Mucosa of stomach (tissue), 1 donor: ENCODE data around the gene SNU13.
A peak's percentile ranks its signal among the peaks of the same experiment; 100 is the strongest.
"Not testable (repeated sequence)": the region's sequence is repeated elsewhere in the genome, so short reads cannot be mapped to it uniquely, and the experiment has no call there.

Source experiments
- H3K27me3 ChIP-seq: one replicate; pipeline ENCODE4 v1.7.0; 2013; ENCODE audit warnings: mild to moderate bottlenecking, low read length; ENCODE audit not compliant: control insufficient read depth, insufficient read depth
- H3K36me3 ChIP-seq: one replicate; pipeline ENCODE4 v1.7.0; 2013; ENCODE audit warnings: low read length; ENCODE audit not compliant: control insufficient read depth, insufficient read depth
- H3K4me1 ChIP-seq: one replicate; pipeline ENCODE4 v1.7.0; 2013; ENCODE audit warnings: mild to moderate bottlenecking, low read length; ENCODE audit not compliant: control insufficient read depth, insufficient read depth
- H3K4me3 ChIP-seq: one replicate; pipeline ENCODE4 v1.7.0; 2013; ENCODE audit warnings: low read length
- H3K9ac ChIP-seq: one replicate; pipeline ENCODE4 v1.7.0; 2013; ENCODE audit warnings: mild to moderate bottlenecking, low read length, moderate library complexity
- H3K9me3 ChIP-seq: one replicate; pipeline ENCODE4 v1.7.0; 2013; ENCODE audit warnings: mild to moderate bottlenecking, low read length, moderate library complexity; ENCODE audit not compliant: control insufficient read depth
- donor health status: Pancreatic carcinoma.

SNU13 gene

GRCh38 chr22:41697126-41697775 is 8.6 kb upstream of the SNU13 start:
- H3K4me1 ChIP-seq = peaks cover 12% of the 10 kb centered on the region
- no peak overlapping the region for H3K4me3 ChIP-seq
- H3K36me3 ChIP-seq = no peaks in the 10 kb centered on the region
- peak overlapping the region; percentile 52 for H3K9ac ChIP-seq
- H3K9me3 ChIP-seq = no peaks in the 10 kb centered on the region
- H3K27me3 ChIP-seq = no peaks in the 10 kb centered on the region

GRCh38 chr22:41696703-41697102 is 8.0 kb upstream of the SNU13 start:
- H3K4me3 ChIP-seq = no peak overlapping the region
- peaks cover 12% of the 10 kb centered on the region for H3K4me1 ChIP-seq
- H3K9me3 ChIP-seq = no peaks in the 10 kb centered on the region
- peak overlapping the region; percentile 52 for H3K9ac ChIP-seq
- H3K27me3 ChIP-seq = no peaks in the 10 kb centered on the region
- H3K36me3 ChIP-seq = no peaks in the 10 kb centered on the region

- Histone ChIP-seq H3K4me3 (no peak overlapping the region), H3K27me3 (no peaks in the 10 kb centered on the region), H3K36me3 (no peaks in the 10 kb centered on the region), H3K9me3 (no peaks in the 10 kb centered on the region), H3K4me1 (peaks cover 12% of the 10 kb centered on the region), H3K9ac (no peak overlapping the region)
Observed at GRCh38 chr22:41695211-41695610, 6.5 kb upstream of the SNU13 start.

DNA sequence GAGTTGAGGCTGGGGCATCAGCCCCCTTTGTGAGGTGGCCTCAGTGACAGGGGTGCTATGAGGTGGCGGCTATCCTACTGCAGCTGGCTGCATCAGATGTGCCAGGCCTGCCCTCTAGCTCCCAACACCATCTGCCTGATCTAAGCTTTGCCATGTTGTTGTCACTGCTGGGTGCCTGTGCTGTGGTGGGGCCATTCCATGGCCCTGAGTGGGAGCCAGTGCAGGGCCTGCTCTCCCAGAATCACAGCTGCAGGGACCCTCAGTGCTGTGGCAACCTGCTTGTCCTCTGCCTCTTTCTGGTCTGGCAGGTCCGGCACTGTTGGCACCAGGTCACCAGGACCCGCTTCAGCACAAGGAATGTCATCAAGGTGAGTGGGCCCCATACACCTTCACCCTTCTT is 1.8 kb upstream of the SNU13 start:
- Histone ChIP-seq H3K27me3 (no peaks in the 10 kb centered on the region), H3K36me3 (no peaks in the 10 kb centered on the region), H3K4me1 (peaks cover 12% of the 10 kb centered on the region), H3K4me3 (no peak overlapping the region), H3K9me3 (no peaks in the 10 kb centered on the region), H3K9ac (no peak overlapping the region)

DNA sequence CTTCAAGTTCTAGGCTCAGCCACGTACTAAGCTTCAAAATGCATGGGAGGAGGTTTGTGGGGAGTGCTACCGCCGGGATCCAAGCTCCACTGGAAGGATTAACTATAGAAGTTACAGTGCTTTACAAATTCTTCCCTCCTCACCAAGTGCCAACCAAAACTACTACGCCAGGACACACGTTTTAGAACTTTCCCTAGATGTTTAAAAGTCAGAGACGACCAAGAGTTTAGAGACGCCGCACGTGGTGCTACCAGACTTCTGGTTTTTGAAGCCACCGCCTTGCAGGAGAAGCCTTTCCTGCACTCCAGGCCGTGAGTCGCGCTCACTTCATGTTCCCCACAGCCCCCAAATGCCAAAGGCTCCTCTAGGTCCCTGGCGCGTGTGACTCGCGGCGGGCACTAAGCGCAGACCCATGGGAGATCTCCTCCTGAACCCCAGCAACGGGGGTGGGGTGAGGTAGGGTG is 734 bp downstream of the SNU13 start:
- H3K4me1 ChIP-seq = peaks cover 12% of the 10 kb centered on the region
- H3K36me3 ChIP-seq = no peaks in the 10 kb centered on the region
- peak overlapping the region; percentile 95 for H3K9ac ChIP-seq
- no peaks in the 10 kb centered on the region for H3K27me3 ChIP-seq
- H3K9me3 ChIP-seq = no peaks in the 10 kb centered on the region
- H3K4me3 ChIP-seq = peak overlapping the region; percentile 86

GRCh38 chr22:41686890-41687289 is 1.8 kb downstream of the SNU13 start:
- H3K4me3 ChIP-seq, H3K9me3 ChIP-seq, H3K36me3 ChIP-seq, H3K27me3 ChIP-seq, H3K9ac ChIP-seq: not testable (repeated sequence)
- peaks cover 12% of the 10 kb centered on the region for H3K4me1 ChIP-seq

- no peaks in the 10 kb centered on the region for H3K9me3 ChIP-seq
- H3K4me3 ChIP-seq = no peak overlapping the region
- no peaks in the 10 kb centered on the region for H3K36me3 ChIP-seq
- peaks cover 10% of the 10 kb centered on the region for H3K4me1 ChIP-seq
- H3K27me3 ChIP-seq = no peaks in the 10 kb centered on the region
- H3K9ac ChIP-seq = no peak overlapping the region
Observed at GRCh38 chr22:41684194-41684593, 4.5 kb downstream of the SNU13 start.

DNA sequence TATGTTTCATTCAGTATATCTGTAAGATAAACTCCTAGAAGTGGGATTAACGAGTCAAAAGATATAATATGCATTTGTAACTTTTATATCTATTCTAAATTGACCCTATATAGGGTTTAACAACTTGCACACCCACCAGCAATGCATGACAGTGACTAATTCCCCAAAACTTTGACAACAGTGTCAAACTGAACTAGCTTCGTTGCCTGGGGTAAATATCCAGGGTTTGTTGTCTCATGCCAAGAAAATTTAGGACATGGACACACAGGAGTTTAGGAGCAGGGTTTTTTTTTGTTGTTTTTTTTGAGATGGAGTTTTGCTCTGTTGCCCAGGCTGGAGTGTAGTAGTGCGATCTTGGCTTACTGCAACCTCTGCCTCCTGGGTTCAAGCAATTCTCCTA is 5.1 kb downstream of the SNU13 start:
- no peaks in the 10 kb centered on the region for H3K27me3 ChIP-seq
- no peak overlapping the region for H3K9ac ChIP-seq
- H3K9me3 ChIP-seq = no peaks in the 10 kb centered on the region
- H3K36me3 ChIP-seq = no peaks in the 10 kb centered on the region
- H3K4me3 ChIP-seq = no peak overlapping the region
- peaks cover 7% of the 10 kb centered on the region for H3K4me1 ChIP-seq

GRCh38 chr22:41683052-41683451 is 5.6 kb downstream of the SNU13 start:
- Histone ChIP-seq H3K9ac (no peak overlapping the region), H3K4me3 (no peak overlapping the region), H3K36me3 (no peaks in the 10 kb centered on the region), H3K27me3 (no peaks in the 10 kb centered on the region), H3K4me1 (peaks cover 7% of the 10 kb centered on the region), H3K9me3 (no peaks in the 10 kb centered on the region)

- Histone ChIP-seq H3K27me3 (no peaks in the 10 kb centered on the region), H3K36me3 (no peaks in the 10 kb centered on the region), H3K4me1 (no peaks in the 10 kb centered on the region), H3K9me3 (no peaks in the 10 kb centered on the region), H3K9ac (peak overlapping the region; percentile 76), H3K4me3 (peak overlapping the region; percentile 16)
Observed at GRCh38 chr22:41682033-41682807, 6.4 kb downstream of the SNU13 start.

- Histone ChIP-seq H3K9ac (peak overlapping the region; percentile 76), H3K4me3 (no peak overlapping the region), H3K36me3 (no peaks in the 10 kb centered on the region), H3K27me3 (no peaks in the 10 kb centered on the region), H3K9me3 (no peaks in the 10 kb centered on the region), H3K4me1 (no peaks in the 10 kb centered on the region)
Observed at GRCh38 chr22:41681616-41682015, 7.1 kb downstream of the SNU13 start.

GRCh38 chr22:41676134-41676533 is 12.5 kb downstream of the SNU13 start:
- Histone ChIP-seq H3K4me1 (peaks cover 24% of the 10 kb centered on the region), H3K36me3 (no peaks in the 10 kb centered on the region), H3K9ac (no peak overlapping the region), H3K4me3 (no peak overlapping the region), H3K9me3 (no peaks in the 10 kb centered on the region), H3K27me3 (no peaks in the 10 kb centered on the region)
